Lower leg skin (tissue), 4 donors: ENCODE results near the gene FTO. TPM values are rescaled to one million over a fixed set of nuclear protein-coding genes. Genes with fewer than 3 reads are reported as not detected.

Experiments
- DNase-seq, 2 donors: peaks; one replicate each; pipeline ENCODE4 v3.0.0-alpha.2; 2019; ENCODE audit warnings: low spot score in 2 of 2
- H3K4me3 ChIP-seq: fragments of 200-600 bp; sonication (generic); 2 replicates; pipeline ENCODE4 v1.5.1; 2017; ENCODE audit warnings: mild to moderate bottlenecking, low read depth; ENCODE audit not compliant: poor library complexity, severe bottlenecking
- CTCF ChIP-seq, 3 donors: fragments of 450-650 bp; IDR thresholded peaks; one replicate each; pipeline ENCODE4 v1.5.1; 2016; ENCODE audit warnings: antibody characterized with exemption in 3 of 3, mild to moderate bottlenecking in 3 of 3, moderate library complexity in 2 of 3
- POLR2A ChIP-seq, 2 donors: fragments of 450-650 bp; IDR thresholded peaks; one replicate each; pipeline ENCODE4 v1.6.1; 2016 to 2017; ENCODE audit warnings: antibody characterized with exemption in 2 of 2, mild to moderate bottlenecking in 1 of 2, moderate library complexity in 1 of 2
- WGBS, 2 donors: methylation state at CpG; one replicate each; pipeline ENCODE4 v1.1.5; 2018; 5-methylcytosine and 5-hydroxymethylcytosine counted together
- intact Hi-C: fragments of 100-400 bp; cut with DNase I; formaldehyde crosslinking; loops from one replicate; pipeline ENCODE4 v1.15.0; 2023; ENCODE audit warnings: low total_unique reads
- total RNA-seq, 4 donors: library from RNA; depleted of rRNA; stranded (reverse); fragments of >200 nt; gene quantifications; one replicate each; pipeline ENCODE4 v1.1.0, GENCODE V29; 2016

The FTO gene
- total RNA-seq, 4 donors from 2014 or later = 61.2 to 88.2 (median 64.1) TPM

- 94 to 98% methylated on average over 2 of the region's 2 CpGs for WGBS, 2 donors
- TF ChIP-seq POLR2A (IDR thresholded peaks at IDR 0.05) (no peak), CTCF (IDR thresholded peaks at IDR 0.05) (no peak)
- DNase-seq = no peak
- H3K4me3 ChIP-seq = no peak overlapping the region
- intact Hi-C loops = no loop called here
Observed at GRCh38 chr16:53712065-53712464, 8.1 kb downstream of the FTO start.

- intact Hi-C loops = no loop called here
- TF ChIP-seq CTCF (IDR thresholded peaks at IDR 0.05) (no peak), POLR2A (IDR thresholded peaks at IDR 0.05) (no peak)
- H3K4me3 ChIP-seq = no peak overlapping the region
- 42% methylated on average over 3 of the region's 3 CpGs for WGBS, 2 donors
- no peak for DNase-seq
Observed at GRCh38 chr16:53713403-53714204, 9.6 kb downstream of the FTO start.

DNA sequence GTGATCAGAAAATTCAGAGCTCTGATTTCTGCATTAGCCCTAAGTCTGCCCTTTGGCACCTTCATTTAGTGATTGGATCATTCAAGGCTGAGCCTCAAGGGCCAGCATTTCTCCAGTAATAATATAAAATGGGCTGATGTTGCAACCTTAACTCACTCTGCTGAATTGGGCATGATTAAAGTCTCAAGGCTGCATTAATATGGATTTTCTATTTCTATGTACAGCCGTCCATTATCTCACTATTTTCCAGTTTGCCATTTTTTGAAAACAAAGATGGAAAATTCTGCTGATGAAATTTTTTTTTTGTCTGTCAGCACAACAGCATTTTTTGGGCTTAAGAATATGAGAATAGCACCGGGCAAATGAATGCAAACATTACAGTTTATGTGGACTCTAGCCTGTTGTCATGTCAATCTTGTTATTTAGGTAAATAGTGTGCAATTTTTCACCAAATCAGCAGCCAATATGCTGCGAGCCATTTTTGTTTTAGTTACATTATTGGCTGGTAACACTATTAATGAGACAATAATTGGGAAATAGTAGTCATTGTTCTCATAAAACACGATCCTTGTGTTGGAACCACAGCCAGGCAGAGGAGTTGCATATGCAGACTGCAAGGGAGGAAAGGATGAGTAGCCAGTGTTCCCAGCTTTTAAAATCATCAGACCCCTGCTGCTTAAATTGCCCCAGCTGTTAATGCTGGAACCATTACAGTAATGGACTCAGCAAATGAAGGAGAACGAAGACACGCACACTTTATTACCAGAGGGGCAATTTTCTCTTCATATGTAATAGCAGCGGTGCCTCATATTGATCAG lies 10.5 kb downstream of the FTO start:
- 48 to 50% methylated on average over 7 of the region's 7 CpGs for WGBS, 2 donors
- H3K4me3 ChIP-seq = no peak overlapping the region
- intact Hi-C loops = no loop called here
- DNase-seq = peak in 1 of 2 donors; percentile 47
- TF ChIP-seq POLR2A (IDR thresholded peaks at IDR 0.05) (no peak), CTCF (IDR thresholded peaks at IDR 0.05) (no peak)

DNA sequence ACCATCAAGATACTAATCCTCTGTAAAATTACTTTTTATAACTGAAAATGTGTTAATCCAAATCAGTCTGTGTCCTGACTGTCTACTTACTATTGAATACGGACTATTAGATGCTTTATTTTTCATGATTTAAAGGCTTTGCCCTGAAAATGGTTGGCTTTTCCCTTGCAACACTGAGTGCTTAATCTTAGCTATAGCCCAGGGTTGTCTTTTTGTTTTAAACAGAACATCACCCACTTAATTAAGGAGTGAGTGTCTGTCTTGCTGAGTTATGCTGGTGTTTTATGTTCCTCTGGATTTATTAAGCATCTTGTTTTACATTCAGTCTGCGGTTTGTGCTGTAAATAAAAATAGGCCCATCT lies 11.0 kb downstream of the FTO start:
- no peak for DNase-seq
- intact Hi-C loops = no loop called here
- 62 to 70% methylated on average over 2 of the region's 2 CpGs for WGBS, 2 donors
- no peak overlapping the region for H3K4me3 ChIP-seq
- no peak for TF ChIP-seq POLR2A (IDR thresholded peaks at IDR 0.05)
- no peak for TF ChIP-seq CTCF (IDR thresholded peaks at IDR 0.05)

- TF ChIP-seq CTCF (IDR thresholded peaks at IDR 0.05) (no peak), POLR2A (IDR thresholded peaks at IDR 0.05) (no peak)
- no peak for DNase-seq
- WGBS, 2 donors = 37 to 39% methylated on average over 3 of the region's 3 CpGs
- intact Hi-C loops = no loop called here
- H3K4me3 ChIP-seq = no peak overlapping the region
Observed at GRCh38 chr16:53717577-53717976, 13.6 kb downstream of the FTO start.
